SK-N-SH treated with all-trans-retinoic acid at 6 μM for 48 hours (cell line): ENCODE results near the gene PRDM15.

Experiments
- ARNTL ChIP-seq: fragments of 450-650 bp; formaldehyde crosslinking; IDR thresholded peaks from 2 replicates; pipeline ENCODE4 v1.5.0; 2020; ENCODE audit warnings: low read depth, mild to moderate bottlenecking, moderate library complexity, borderline replicate concordance
- RARB ChIP-seq: fragments of 250-450 bp; sonication (Bioruptor Pico); IDR thresholded peaks from 2 replicates; pipeline ENCODE4 v1.8.0; 2021; ENCODE audit warnings: mild to moderate bottlenecking, moderate library complexity
- ZFP3 ChIP-seq: fragments of 250-450 bp; sonication (Bioruptor Pico); IDR thresholded peaks from 2 replicates; pipeline ENCODE4 v1.5.0; 2020; ENCODE audit warnings: mild to moderate bottlenecking, moderate library complexity
- ZNF8 ChIP-seq: fragments of 450-650 bp; formaldehyde crosslinking; IDR thresholded peaks from 2 replicates; pipeline ENCODE4 v1.5.0; 2020; ENCODE audit warnings: mild to moderate bottlenecking, moderate library complexity
- TF ChIP-seq, protein P1 (sequence below): fragments of 250-450 bp; sonication (Bioruptor Pico); IDR thresholded peaks from 2 replicates; pipeline ENCODE4 v1.5.1; 2020; ENCODE audit warnings: low read depth, mild to moderate bottlenecking, moderate library complexity
- TF ChIP-seq, protein P2 (sequence below): fragments of 250-450 bp; sonication (Bioruptor Pico); IDR thresholded peaks from 2 replicates; pipeline ENCODE4 v1.5.0; 2020; ENCODE audit warnings: mild to moderate bottlenecking, moderate library complexity

DNA sequence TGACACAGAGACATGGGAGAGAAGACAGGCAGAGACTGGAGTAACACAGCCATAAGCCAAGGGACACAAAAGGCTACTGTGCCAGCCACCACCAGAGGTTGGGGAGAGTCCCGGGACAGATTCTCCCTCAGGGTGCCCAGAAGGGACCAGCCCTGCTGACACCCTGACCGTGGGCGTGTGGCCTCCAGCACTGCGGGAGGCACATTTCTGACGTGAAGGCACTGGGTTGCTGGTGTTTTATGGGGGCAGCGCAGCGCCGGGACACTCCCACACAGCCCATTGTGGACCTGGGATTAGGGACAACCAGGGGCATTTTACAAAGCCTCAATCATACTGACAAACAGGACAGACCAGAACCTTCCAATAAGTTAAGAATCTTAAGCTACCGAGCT is 26.2 kb downstream of the PRDM15 start:
- TF ChIP-seq ARNTL (CRISPR knock-in tag) (no peak), ZNF8 (CRISPR knock-in tag) (no peak), ZFP3 (CRISPR knock-in tag) (no peak), RARB (CRISPR knock-in tag) (no peak)
- TF ChIP-seq, protein P1, sequence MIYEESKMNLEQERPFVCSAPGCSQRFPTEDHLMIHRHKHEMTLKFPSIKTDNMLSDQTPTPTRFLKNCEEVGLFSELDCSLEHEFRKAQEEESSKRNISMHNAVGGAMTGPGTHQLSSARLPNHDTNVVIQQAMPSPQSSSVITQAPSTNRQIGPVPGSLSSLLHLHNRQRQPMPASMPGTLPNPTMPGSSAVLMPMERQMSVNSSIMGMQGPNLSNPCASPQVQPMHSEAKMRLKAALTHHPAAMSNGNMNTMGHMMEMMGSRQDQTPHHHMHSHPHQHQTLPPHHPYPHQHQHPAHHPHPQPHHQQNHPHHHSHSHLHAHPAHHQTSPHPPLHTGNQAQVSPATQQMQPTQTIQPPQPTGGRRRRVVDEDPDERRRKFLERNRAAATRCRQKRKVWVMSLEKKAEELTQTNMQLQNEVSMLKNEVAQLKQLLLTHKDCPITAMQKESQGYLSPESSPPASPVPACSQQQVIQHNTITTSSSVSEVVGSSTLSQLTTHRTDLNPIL (CRISPR knock-in tag), result no peak
- TF ChIP-seq, protein P2, sequence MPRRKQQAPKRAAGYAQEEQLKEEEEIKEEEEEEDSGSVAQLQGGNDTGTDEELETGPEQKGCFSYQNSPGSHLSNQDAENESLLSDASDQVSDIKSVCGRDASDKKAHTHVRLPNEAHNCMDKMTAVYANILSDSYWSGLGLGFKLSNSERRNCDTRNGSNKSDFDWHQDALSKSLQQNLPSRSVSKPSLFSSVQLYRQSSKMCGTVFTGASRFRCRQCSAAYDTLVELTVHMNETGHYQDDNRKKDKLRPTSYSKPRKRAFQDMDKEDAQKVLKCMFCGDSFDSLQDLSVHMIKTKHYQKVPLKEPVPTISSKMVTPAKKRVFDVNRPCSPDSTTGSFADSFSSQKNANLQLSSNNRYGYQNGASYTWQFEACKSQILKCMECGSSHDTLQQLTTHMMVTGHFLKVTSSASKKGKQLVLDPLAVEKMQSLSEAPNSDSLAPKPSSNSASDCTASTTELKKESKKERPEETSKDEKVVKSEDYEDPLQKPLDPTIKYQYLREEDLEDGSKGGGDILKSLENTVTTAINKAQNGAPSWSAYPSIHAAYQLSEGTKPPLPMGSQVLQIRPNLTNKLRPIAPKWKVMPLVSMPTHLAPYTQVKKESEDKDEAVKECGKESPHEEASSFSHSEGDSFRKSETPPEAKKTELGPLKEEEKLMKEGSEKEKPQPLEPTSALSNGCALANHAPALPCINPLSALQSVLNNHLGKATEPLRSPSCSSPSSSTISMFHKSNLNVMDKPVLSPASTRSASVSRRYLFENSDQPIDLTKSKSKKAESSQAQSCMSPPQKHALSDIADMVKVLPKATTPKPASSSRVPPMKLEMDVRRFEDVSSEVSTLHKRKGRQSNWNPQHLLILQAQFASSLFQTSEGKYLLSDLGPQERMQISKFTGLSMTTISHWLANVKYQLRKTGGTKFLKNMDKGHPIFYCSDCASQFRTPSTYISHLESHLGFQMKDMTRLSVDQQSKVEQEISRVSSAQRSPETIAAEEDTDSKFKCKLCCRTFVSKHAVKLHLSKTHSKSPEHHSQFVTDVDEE (CRISPR knock-in tag), result no peak
